Right lung (tissue), 5 donors: ENCODE data around the gene SFMBT2. TPM values are rescaled to one million over a fixed set of nuclear protein-coding genes. Genes with fewer than 3 reads are reported as not detected.

Experiments used
- DNase-seq, 2 donors: peaks; one replicate each; pipeline ENCODE4 v3.0.0-alpha.2; 2013
- polyA plus RNA-seq, 5 donors: library from polyadenylated mRNA; unstranded; fragments of 120-200 nt; gene quantifications; one replicate each; pipeline versions ENCODE4 v1.2.1 to v1.2.3, GENCODE V29; 2013; ENCODE audit warnings: inconsistent platforms in 1 of 5, low replicate concordance in 1 of 5; ENCODE audit not compliant: insufficient read length in 5 of 5, insufficient read depth in 1 of 5

Gene SFMBT2
- polyA plus RNA-seq, 5 donors, result 3.8 to 5.4 (median 4.4) TPM

DNA sequence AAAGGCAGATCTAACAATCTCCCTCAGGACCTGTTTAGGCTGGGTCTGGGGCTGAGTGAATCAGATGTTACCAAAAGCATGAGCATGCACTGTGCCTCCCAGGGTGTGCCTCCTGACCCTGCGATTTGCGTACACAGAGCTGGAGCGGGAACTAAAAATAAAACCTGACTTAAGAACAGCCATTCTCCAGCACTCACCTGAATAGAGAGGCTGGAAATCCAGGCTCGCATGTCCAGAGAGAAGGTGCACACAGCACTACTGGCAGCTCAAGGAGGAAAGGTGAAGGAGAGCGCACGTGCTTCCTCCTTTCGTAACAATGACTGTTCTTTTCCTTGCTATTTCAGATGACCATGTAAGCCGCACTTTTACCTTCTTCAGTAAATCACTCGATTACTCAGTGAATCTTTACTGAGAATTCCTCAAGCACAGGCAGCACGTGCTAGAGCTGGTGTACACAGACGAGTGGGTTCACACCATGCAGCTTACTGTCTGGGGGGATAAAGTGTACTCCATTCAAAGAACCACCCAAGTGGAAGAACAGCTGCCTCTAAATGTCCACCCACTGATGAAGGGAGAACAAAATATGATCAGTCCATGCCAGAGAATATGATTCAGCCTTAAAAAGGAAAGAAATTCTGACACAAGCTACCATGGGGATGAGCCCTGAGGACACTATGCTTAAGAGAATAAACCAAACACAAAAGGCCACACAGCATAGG is 45.6 kb downstream of the SFMBT2 start:
- DNase-seq, result no peak

DNA sequence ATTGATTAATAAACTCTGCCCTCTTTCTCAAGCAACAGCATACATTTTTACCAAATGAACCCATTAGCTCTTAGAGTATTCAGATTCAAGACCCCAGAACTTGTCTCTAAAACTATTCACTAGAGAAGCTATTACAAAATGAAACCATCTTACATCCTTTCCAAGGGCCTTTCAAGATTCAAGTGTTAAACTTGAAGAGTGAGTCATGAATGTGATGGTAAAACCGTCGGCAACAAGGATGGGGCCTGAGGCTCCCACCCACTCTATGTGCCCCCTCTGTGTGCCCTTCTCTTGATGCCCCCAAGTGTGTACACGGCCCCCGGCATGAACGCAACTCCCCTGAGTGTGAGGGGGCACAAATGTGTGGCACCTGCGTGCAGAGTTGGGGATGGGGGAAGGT is 46.4 kb downstream of the SFMBT2 start:
- no peak for DNase-seq

DNA sequence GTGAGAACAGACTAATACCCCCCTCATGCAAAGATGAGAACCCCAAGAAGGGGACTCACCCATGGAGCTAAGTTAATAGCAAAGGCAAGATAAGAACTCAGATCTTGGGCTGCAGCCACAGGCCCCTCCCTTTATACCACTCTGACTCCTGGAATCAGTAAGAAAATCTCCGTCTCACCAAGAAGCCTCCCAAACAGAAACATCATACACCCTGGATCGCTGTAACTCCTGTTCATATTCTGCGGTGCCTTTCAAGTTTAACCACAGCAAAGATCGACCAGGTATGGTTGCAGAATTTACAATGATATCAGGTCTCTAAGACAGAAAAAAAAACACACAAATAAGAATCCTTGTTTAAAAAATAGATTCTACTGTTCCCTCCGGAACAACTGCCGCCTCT is 47.1 kb downstream of the SFMBT2 start:
- no peak for DNase-seq

DNA sequence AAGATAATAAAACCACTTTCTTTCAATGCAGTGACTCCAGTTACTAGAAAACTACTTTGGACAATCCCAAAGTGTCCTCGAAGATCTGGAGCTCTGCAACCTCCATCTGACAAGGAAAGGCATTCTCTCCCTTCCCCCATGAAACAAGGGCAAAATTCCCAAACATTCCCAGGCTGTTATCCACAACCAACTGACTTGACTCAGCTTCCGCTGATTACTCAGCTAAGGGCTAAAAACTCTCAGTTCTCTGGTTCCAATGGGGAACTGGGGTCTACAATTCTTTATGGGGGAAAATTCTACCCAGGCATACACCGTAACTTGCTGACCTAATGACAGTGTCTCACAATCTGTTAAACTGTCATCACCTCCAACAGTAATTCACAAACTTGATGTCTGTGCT is 48.4 kb downstream of the SFMBT2 start:
- DNase-seq, result no peak

DNA sequence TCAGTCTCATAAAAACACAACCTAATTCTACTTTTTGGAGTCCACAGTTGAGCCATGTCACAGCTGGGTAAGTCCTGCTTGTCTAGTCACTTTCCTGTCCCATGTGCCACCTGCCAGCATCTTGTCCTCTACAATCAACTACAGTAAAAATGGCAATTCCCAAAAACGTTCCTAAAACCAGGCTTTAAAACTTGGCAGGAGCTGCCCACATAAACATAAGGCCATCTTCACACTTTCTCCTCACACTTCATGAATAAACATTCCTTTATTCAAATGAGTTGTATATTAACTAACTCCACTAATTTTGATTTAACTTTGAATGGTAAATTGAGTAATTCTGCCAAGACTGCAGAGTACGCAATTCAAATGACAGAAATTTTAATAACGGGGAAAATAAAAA is 49.5 kb downstream of the SFMBT2 start:
- DNase-seq, result no peak

DNA sequence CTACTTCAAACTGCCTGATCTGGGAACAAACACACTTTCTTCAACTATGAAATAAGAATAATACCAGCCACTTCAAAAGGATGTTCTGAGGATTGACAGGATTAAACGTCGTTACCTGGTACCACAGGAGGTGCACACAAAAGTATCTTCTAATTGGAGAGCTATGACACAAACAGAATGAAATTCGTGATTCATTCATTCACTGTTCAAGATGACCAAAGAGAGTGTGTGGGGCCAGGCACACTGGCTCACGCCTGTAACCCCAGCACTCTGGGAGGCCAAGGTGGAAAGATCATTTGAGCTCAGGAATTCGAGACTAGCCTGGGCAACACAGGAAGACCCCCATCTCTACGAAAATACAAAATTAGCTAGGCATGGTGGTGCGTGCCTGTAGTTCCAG is 50.9 kb downstream of the SFMBT2 start:
- DNase-seq, result no peak

DNA sequence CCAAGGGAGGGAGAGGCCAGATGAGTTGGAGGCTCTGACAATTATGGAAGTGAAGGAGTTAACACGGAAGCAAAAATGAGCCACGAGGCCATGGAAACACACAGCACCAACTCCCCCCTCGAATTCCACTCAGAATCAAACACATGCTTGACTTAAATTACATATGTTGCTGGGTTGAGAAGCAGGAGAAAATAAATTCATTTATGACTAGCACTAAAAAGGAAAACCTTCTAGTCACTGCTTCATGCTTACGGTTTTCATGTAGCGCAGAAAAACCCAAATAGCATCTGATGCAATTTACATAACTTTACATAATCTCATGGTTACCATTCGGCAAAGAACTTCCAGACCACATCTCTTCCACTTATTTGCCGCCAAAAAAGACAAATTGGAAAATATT is 51.5 kb downstream of the SFMBT2 start:
- DNase-seq, result no peak

DNA sequence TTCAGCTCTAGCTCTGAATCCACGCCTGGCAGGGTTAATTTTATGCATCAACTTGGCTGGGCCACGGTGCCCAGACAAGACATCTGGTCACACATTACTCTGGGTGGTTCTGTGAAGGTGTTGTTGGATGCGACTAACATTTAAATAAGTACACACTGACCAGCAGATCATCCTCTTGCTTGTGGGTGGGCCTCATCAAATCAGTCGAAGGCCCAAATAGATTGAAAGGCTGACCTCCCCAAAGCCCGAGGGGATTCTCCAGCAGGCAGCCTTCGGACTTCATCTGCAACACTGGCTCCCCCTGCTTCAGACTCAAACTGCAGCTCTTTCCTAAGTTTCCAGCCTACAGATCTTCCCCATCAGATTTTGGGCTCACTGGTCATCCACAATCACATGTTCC is 53.6 kb downstream of the SFMBT2 start:
- no peak for DNase-seq

DNA sequence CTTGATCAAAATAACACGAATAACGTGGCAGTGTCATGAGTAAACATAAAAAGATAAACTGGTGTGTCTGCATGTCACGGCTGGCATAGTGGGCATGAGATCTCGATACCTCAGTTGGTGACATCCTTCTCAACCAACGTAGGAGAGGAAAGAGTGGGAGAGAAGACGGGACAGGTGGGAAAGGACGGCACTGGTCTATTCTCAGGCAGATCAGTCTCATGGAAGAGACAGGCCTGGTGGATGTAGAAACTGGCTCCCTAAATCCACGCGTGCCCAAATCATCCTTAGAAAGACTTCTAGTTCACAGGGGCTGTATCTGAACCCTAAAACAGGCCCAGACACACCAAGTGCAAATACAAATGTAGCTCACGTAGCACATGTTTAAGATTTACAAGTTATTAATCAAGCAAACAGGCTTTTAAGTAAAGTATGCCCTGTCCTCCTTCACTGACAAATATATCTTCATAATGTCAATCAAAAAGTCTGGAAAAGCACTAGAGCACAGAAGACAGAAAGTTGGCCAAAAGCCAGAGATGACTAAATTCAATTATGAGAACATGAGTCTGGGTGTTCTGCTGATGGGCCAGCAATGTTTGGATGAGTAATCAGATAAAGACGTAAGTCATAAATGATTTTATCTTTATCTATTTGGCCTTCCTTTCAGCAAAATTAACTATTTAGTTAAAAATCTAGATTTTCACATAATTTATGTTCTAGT is 56.3 kb downstream of the SFMBT2 start:
- DNase-seq, result no peak

DNA sequence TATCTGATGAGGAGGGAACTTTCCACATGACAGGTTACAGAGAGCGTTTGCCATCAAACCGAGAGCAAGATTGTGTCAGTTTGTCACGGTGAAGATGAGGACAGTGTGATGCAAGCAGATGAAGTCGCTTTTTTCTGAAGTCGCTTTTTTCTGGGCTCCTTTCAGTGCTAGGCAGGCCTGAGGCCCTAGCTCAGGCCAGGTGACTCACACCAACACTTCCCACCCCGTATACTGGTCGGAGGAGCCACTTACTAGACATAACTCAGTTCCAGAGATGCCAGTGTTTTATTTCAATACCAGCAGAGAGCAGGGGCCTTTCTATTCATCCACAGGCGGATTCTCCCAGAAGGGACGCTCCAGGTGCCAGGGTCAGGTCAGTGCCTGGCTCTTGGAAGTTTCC is 58.9 kb downstream of the SFMBT2 start:
- DNase-seq, result no peak

DNA sequence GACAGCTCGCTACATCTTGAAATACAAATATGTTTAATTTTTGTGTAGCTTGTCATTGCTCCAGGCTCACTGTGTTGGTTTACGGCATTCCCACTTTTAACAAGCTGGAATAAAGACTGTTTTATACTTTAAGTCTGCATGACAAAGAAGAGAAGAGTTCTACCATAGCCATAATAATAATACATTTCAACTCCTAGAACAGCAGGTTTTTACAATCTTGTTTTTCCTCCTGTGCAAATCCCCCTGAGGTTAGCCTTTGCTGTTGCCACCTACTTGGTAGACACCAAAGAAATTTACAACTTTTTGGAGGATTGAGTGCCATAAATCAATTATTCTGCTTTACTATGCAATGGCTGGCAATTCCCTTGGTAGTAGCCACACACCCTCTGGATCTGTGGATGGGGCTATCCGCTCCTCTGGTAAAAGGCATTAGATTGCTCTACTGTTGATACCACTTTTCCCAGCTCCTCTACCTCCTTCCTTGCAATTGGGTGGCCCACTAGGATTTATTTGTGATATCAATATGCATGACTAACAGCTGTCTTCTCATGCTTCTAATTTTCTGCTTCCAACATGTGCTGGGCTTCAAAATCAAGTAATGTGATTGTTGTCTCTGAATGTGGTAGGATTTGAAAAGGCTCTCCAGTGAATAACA is 60.2 kb downstream of the SFMBT2 start:
- DNase-seq, result no peak

DNA sequence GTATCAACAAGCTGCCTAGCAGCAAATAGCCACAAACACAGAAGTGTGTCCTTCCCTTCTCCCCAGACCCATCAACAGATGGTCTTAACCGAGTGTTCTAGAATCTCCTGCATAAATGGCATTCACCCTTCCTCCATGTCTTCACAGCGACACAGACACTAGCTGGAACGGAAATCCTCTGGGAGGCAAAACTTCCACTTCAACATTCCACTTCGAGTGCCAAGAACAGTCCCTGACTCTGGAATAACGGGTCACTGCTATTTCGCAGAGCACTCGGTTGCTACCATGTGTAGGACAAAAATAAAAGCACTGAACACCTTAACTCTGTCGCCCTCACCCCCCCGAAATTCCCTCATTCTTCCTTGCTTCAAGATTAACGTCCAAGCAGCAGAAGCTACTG is 65.1 kb downstream of the SFMBT2 start:
- no peak for DNase-seq

DNA sequence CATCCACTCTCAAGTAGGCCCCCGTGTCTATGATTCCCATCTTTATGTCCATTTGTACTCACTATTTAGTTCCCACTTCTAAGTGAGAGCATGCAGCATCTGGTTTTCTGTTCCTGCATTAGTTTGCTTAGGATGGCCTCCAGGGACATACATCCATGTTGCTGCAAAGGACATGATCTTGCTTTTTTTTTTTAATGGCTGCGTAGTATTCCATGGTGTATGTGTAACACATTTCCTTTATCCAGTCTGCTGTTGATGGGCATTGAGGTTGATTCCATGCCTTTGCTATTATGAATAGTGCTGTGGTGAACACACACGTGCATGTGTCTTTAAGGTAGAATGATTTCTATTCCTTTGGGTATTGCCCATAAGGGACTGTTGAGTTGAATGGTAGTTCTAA is 67.8 kb downstream of the SFMBT2 start:
- no peak for DNase-seq

DNA sequence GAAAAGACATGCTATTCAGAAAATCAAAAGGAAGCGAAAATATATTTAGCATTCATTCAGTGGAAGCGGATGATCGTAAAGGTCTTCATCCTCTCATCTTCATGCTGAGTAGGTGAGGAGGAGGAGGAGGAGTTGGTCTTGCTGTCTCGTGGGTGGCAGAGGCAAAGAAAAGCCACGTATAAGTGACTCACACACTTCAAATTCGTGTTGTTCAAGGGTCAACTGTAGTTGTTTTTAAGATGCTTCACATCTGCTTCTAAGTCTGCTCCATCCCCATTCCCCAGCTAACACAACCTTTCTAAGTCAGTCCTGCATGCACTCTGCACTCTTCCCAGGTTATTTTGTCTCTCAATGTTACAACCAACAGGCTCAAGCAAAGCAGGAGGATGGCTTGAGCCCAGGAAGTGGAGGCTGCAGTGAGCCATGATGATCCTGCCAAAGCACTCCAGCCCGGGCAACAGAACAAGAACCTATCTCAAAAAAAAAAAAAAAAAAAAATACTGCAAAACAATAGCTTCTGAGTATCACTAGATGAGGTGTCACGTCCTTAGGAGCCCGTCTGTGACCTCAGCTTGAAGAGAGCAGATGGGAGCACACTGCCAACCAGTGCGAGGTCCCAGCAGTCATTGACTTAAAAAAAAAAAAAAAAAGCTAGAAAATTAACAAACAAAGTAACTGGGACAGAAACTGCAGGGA is 70.5 kb downstream of the SFMBT2 start:
- DNase-seq, result no peak

DNA sequence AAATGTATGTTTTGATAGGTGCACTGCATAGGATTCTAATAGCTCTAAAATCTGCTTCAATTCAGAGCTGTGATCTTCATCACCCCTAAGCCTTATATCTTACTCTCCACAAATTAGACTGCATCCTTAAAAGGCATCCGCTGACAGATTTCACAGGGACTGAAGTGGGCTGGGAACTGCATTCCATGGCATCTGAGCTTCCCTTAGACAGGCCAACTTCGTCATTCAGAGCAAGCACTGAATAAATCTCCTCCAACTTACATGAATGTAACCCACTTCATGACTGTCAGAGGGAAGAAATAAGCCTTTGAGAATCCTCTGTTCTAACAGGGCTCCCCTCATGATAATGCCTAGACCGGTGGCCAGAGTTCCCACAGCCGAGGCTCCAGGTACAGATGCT is 71.3 kb downstream of the SFMBT2 start:
- no peak for DNase-seq

DNA sequence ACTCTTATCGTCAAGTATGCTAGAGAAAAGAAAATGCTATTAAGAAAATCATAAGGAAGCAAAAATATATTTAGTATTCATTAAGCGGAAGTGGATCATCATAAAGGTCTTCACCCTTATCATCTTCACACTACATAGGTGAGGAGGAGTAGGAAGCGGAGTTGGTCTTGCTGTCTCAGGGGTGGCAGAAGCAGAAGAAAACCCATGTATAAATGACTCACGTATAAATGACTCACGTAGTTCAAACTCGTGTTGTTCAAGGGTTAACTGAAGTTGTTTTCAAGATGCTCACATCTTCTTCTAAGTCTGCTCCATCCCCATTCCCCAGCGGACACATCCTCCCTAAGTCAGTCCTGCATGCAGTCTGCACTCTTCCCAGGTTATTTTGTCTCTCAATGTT is 72.4 kb downstream of the SFMBT2 start:
- DNase-seq, result no peak

DNA sequence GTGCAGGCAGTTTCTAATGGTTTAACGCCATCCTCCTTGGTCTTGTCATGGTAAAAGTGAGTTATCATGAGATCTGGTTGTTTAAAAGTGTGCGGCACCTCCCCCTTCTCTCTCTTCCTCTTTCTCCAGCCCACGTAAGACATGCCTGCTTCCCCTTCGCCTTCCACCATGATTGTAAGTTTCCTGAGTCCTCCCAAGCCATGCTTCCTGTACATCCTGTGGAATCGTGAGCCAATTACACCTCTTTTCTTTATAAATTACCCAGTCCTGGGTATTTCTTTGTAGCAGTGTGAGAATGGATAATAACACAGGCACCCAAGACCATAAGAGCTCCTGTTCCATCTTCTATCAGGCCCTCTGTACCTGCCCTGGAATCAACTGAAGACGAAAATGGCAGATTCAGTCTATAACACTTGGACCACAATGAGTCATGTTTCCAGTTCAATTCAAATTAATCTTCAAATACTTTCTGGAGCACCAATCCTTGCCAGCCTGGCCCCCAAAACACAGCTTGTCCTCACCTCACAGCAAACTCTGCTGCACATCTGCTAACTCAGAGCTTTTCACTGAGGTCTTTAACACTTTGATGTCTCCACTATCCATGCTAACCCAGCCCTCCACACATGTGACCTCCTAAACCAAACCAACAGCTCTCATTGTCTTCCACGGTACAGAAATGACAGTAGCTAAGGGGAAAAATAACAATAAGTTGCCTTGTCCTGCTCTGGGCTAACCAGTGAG is 73.2 kb downstream of the SFMBT2 start:
- no peak for DNase-seq

DNA sequence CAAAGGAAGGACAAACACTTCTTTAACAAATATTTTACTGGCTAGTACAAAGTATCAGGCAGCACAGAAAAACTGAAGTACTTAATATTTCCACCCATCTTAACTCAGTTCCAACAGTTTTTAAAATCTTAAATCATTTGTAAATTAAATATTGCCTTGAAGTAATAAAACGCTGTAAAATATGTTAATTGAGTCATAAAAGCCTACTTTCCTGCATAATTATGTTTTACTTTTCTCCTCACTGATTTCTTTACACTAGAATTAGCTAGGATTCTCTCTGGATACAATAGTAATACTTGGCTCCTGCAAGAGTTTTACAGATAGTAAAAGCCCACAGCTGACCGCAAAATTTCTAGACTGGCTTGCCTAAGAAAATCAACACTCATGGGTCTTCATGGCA is 74.9 kb downstream of the SFMBT2 start:
- no peak for DNase-seq

DNA sequence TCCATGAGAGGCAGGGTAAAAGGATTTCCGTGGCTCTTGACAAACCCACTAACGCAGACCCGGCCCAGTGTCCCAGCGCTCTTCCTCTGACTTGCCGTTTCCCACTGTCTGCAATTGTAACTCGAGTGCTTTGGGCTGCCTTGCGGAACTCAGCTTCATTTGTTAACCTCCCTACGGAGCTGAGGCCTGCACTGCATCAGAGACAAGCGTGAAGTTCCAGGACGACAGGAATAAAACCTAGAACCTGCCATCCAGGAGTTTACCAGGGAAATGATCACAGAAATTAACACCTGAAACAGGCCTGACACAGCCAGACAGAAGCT is 76.2 kb downstream of the SFMBT2 start:
- no peak for DNase-seq

DNA sequence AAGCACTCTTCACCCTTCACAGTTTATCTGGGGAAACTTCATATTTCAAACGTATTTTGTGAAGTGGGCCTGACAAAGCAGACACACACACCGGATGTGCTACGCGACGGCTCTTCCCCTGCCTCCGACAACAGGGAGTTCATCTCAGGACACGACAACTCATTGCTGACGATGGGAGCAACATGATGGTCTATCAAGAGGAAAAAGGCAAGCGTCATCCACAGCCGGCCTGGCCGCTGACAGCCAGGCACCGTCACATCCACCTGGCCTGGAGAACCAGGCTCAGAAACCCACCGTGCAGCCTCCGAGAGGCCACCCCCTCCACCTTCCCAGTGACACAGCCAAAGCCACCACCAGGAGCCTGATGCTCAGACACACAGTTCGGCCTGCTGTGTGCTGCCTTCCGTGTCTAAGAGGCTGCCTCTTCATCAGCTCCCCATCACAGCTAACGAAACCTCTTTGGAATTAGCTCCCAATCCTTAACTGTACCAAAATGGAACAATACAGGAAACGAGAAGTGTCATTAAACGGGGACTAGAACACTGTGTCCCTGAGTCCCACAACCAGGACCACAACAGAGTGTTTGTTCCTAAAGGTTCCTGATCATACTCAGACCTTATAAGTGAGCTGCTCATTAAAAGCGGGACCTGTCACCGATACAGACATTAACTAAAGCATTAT is 76.7 kb downstream of the SFMBT2 start:
- DNase-seq, result peak; percentile 25 to 28

DNA sequence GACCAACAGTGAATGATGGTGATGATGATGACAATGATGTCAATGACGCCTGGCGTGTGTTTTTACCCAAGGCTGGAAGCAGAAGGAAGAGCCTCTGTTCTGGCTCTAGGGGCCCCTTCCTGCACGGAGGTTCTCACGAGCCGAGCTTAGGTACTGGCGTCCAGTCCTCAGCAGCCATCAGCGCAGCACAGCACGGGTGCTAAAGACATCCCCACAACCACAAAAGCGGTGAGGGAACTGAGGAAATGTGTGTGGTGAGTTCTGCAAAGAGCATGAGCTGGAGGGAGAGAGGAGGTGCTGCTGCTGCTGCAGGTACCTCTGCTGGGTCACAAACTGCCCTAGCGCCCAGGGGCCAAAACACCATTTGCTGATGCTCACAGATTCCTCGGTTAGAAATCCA is 81.6 kb downstream of the SFMBT2 start:
- DNase-seq, result no peak
